Stimulated activated CD4-positive, alpha-beta T cell treated with anti-CD3 and anti-CD28 coated beads, Interleukin-1b, Interleukin-23, amount 100 ng/mL, for 24 hours (primary cell): ENCODE results near the gene CRBN.

Source experiments
- DNase-seq, 4 experiments: peaks; one replicate each; pipeline ENCODE4 v3.0.0-alpha.2; 2020; ENCODE audit warnings: low read depth in 4 of 4, low spot score in 1 of 4

The CRBN gene

DNA sequence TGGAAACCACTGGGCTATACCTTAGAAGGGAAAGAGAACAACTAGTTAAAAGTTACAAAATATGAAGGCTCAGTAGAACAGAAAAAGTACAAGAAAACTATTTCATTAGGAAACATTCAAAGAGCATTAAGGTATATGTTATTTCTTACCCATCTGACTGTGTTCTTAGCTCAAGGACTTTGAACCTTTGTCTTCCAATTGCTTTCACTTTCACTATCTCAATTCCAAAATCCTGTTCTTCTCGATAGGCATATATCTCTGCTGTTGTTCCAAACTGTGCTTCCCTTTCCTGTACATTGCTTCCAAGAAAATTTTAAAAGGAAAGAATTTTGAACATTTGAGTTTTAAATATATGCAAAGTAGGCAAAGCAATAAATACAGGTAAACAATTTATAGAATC is 6.9 kb downstream of the CRBN start:
- DNase-seq, result no peak

DNA sequence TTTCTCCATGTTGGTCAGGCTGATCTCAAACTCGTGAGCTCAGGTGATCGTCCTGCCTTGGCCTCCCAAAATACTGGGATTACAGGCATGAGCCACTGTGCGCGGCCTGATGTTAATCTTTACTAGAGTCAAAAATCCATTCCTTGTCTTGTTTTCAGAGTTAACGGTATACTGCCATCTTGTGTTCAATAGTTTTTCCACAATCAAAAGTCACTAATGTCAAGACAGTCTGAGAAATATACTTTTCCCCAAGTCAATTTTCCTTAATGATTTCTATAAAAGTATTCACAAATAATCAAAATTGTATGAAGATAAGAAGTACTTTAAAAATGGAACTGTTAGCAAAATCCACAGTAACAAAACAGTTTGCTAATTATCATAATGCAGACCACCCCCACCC is 8.5 kb downstream of the CRBN start:
- no peak for DNase-seq

DNA sequence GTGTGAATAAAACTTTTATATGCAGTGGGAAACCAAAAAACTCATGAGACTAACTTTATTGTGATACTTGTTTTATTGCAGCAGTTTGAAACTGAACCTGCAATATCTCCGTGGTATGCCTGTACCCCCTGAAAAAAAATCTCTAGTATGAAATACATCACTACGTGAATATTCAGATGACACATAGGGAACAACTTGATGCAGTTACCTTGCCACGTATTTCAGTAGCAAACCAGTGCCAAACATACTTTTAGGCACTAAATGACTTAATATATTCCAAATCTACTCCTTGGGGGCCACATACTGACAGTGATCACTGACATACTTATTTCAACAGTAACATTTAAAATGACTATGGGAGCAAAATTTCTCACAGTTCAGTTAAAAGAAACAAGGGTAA is 13.8 kb downstream of the CRBN start:
- no peak for DNase-seq

DNA sequence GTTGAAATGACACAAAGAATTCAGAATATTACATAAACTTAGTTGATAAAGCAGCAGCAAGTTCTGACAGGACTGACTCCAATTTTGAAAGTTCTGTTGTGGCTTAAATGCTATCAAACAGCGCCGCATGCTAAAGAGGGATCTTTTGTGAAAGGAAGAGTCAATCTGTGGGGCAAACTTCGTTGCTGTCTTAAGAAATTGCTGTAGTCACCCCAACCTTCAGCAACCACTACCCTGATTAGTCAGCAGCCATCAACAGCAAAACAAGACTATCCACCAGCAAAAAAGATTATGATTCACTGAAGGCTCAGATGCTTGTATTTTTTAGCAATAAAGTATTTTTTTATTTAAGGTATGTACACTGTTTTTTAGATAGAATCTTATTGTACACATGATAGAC is 14.2 kb downstream of the CRBN start:
- no peak for DNase-seq

DNA sequence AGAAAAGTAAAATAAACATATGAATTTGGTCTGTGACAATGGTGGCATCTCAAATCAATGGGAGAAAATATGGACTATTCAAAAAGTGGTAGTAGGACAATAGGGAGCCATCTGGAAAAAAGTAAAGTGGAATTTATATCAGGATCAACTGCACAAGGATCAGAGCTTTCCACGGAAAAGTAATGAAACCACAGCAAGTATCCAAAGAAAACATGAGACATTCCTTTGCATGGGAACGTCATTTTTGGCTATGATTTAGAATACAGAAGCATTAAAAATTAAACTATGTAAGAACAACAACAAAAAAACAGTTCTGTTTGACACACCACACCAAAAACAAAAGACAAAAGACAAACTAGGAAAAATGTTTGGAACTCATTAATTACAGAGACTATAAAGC is 18.7 kb downstream of the CRBN start:
- DNase-seq, result no peak

- DNase-seq, result no peak
Measured at GRCh38 chr3:3157484-3157883, 22.0 kb downstream of the CRBN start.

GRCh38 chr3:3154879-3155610 is 24.4 kb downstream of the CRBN start:
- no peak for DNase-seq

DNA sequence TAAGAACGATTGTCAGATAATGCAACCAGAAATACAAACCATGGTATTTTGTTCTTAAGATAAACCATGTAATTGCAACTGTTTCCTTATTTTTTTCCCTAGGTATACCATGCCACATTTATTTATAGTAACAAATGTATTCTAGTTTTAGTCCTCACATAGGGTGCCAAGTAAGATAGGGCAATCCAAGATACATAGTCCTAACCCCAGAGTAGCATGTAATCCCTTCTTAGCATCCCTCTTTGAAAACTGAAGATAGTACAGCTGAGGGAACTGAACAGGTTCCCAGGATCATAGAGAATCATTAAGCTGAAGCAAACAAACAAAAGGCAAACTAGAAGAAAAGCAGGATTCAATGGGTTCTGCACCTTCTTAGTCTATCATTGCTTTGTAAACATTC is 28.0 kb downstream of the CRBN start:
- no peak for DNase-seq

DNA sequence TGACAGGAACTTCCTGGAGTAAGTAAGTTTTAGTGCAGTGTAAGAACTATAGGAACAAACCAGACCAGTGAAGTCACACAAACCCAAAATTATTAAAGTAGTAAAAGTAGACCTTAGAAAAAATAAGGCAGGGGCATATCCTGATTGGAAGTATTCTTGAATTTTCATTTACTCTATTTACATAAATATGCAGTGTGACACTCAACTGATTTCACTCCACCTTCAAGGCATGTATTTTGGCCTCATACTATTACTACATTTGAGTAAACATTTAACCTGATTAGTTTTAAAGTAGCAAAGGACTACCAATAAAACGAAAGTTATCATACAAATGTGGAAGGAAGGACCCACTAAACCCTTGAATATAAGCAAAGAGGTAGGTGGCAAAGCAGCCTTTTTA is 29.9 kb downstream of the CRBN start:
- no peak for DNase-seq

DNA sequence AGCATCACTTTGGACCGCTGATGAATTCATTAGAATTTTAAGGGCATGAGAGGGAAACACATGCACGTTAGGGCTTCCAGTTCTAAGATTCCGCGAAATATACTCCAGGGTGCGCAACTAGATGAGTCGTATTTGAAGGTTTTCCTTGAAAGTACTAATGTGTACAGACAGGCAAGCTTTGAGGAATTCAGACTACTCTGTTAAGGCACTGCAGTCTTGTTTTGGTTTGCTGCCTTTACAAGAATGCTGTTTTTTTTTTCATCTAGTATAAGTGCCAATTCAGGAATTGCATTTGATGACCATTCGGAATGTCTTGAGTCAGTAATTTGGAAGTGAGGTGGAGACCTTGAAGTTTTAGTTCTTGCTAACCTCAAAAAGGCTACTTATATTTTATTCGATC is 33.7 kb downstream of the CRBN start:
- DNase-seq, result no peak

DNA sequence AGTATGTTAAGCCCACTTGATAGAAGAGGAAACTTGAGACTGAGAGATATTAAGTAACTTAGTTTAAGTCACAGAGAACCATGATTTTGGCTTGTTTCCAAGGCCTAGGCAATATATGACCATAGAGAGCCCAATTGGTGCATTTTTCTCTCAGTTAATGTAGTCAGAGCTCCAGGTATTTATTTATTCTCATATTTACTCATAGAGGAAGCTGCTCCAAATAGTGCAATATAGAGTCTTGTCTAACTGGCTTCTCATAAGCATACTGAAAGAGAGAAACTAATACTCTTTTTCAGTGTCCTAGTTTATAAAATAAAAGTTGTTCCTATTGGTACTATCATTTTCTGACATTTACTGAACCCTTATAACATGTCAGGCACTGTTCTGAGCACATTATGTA is 37.6 kb downstream of the CRBN start:
- no peak for DNase-seq

- DNase-seq, result no peak
Measured at GRCh38 chr3:3137526-3137925, 42.0 kb downstream of the CRBN start.

DNA sequence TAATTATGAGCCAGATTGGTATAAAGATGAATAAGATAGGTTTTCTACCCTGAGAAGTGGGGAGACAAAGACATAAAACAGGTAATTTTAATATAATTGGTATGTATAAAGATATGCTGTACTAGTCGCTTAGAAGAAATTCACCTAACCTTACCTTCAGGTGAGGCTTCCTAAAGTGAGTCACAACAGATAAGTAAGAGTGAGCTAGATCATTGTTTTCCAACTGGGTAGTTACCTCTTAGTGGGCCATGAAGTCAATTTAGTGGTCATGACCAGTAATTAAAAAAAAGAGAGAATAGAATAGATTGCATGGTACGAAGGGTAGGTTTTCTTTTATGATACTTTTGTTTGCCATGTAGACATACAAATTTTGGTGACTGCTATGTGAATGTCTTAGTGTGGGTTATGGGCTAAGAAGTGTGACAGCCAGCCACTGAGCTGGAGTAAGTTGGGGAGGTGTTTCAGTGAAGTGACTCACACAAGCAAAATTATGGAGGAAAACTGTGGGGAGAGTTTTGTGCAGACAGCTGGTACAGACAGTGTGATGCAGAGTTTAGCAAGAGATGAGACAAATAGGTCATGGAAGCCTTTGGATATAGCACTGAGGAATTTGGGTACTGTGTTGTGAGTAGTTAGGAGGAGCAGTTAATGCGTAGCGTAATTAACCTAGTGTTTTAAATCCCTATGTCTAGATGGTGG is 44.6 kb downstream of the CRBN start:
- no peak for DNase-seq

- DNase-seq, result no peak
Measured at GRCh38 chr3:3133500-3133899, 46.0 kb downstream of the CRBN start.

DNA sequence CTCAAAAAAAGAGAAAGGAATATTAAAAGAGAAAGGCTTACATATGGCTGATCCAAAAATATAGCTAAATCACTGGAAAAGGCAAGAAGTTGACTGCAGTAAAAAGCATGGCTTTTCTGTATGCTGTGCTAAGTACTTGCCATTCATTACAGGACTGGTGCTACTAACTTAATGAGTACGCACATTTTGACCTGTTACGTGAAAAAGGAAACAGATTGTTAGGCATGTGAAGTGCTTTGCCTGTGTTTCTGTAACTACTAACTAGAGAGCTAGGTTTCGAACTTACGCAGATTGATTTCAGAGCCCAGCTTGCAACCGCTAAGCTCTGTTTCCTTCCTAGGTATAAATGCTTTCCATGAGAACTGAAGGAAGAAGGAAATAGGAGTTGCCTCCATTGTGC is 49.9 kb downstream of the CRBN start:
- no peak for DNase-seq

GRCh38 chr3:3127432-3128010 is 52.0 kb downstream of the CRBN start:
- peak in 1 of 4 experiments; percentile 12 for DNase-seq

DNA sequence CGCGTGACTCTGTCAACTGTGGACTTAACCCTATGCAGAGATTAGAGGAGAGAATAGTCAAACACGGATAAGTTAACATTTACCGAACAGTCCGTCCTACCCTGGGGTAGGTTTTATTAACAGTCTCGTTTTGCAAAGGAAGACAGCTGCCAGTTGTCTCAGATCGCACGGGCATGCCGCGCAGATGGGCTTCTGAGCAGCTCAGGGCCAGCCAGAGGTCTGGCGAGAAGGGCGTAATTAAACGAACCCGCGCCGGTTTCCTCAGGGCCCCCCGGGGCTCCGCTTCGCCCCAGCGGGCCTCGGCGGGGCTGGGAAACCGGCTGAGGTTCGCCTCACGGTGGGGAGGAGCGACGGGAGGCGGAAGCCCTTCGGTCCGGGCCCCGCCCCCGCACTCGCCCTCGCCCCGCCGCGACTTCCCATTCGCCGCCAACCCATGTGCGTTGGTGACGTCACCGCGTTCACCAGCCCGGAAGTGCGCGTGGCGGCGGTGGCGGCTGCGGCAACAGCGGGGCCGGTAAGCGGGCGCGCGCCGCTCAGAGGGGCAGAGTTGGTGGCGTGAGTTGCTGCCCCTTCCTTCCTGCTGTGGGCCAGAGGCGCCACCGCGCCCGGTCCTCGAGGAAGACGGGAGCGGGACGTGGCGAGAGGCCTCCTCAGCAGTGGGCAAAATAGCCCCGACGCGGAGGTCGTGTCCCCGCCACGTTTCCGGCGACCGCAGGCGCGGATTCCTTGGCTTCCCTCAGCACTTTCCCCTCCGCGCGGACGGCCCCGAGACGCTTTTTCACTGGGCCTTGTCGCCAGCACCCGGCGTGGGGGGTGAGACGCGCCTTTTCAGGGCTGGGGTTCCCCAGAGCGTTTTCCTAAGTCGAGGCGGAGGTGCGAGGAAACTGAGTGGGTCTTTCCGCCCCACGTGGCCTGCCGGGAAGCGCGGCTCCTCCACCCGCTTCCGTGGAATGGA is 52.7 kb downstream of the CRBN start, which contains the start of gene TRNT1:
TRNT1 (plus strand) TSS at position 464 of the 955 bp plus-strand sequence. CDS start 2,101 bp downstream, outside the sequence.
- DNase-seq, result peak; percentile 94 to 97 (median 95)

GRCh38 chr3:3125977-3126376 is 53.5 kb downstream of the CRBN start:
- DNase-seq, result no peak

DNA sequence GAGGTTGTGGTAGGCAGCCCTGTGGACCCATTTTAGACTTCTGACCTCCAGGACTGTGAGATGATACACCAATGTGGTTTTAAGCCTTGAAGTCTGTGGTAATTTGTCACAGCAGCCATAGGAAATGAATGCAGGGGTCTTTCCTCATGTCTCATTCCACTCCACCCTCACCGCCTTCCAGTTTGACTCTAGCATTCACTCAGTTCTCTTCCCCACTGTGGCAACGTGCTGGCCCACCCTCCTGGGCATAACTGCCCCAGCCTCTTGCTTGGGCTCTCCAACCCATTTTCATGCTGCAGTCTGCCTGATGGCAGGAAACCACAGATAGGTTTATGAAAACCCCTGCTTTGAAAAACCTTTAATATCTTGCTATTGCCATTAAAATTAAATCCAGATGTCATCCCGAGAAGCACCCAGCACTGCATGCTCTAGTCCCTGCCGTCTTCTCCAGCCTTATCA is 60.1 kb downstream of the CRBN start:
- DNase-seq, result no peak

DNA sequence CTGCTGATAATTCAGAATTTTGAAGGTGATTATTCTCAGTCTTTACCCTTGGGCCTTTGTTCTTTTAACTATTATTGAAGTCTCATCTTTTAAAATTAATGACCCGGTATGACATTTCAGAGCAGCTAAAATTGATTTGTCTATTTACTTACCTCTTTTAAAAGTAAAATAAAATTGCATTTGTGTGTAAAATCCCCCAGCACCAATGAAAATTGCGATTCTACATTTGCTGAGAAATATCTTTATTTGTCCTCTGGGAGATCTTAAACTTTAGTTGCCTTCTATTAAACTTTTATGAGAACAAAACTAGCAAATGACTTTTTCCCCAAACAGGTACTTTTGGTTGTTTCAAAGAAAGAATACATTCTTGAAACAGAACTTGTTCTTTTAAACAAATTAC is 61.8 kb downstream of the CRBN start:
- DNase-seq, result no peak

GRCh38 chr3:3113042-3113709 is 66.3 kb downstream of the CRBN start:
- DNase-seq, result no peak
